ENCODE results near the gene TCF21.
"Not testable (repeated sequence)": the region's sequence is repeated elsewhere in the genome, so short reads cannot be mapped to it uniquely, and the experiment has no call there.

TCF21 gene

GRCh38 chr6:133923938-133924593 is 35.2 kb downstream of the TCF21 start:
- no peak for TF ChIP-seq POLR2A (IDR thresholded peaks at IDR 0.05; ENCODE audit: extremely low read depth, insufficient read length)
- no peak for TF ChIP-seq MYC (IDR thresholded peaks at IDR 0.05; ENCODE audit: low read depth, low read length)
- peak; percentile 85 for TF ChIP-seq CTCF (IDR thresholded peaks at IDR 0.05; ENCODE audit: low read depth, low read length)
- peak; percentile 51; the same call in 1 of the 2 replicates for TF ChIP-seq MAX (IDR thresholded peaks at IDR 0.05; ENCODE audit: low read depth, low read length)
- no peak overlapping the region for H3K4me3 ChIP-seq (ENCODE audit: low read depth, low read length)
- peak; percentile 77 for DNase-seq (ENCODE audit: low read depth)

GRCh38 chr6:133931221-133931620 is 42.3 kb downstream of the TCF21 start:
- DNase-seq (ENCODE audit: low read depth); H3K4me3 ChIP-seq (ENCODE audit: low read depth, low read length): not testable (repeated sequence)

- not testable (repeated sequence) for DNase-seq (ENCODE audit: low read depth); H3K4me3 ChIP-seq (ENCODE audit: low read depth, low read length)
These were observed 47.4 kb downstream of the TCF21 start for GRCh38 chr6:133936352-133936751.

- DNase-seq (ENCODE audit: low read depth) = no peak
- TF ChIP-seq MAX (IDR thresholded peaks at IDR 0.05; ENCODE audit: low read depth, low read length) = no peak
- TF ChIP-seq POLR2A (IDR thresholded peaks at IDR 0.05; ENCODE audit: extremely low read depth, insufficient read length) = no peak
- TF ChIP-seq CTCF (IDR thresholded peaks at IDR 0.05; ENCODE audit: low read depth, low read length) = no peak
- TF ChIP-seq MYC (IDR thresholded peaks at IDR 0.05; ENCODE audit: low read depth, low read length) = no peak
These were observed 49.0 kb downstream of the TCF21 start for GRCh38 chr6:133937909-133938308.

GRCh38 chr6:133938533-133938932 is 49.6 kb downstream of the TCF21 start:
- no peak overlapping the region for H3K4me3 ChIP-seq (ENCODE audit: low read depth, low read length)
- no peak for DNase-seq (ENCODE audit: low read depth)
- TF ChIP-seq POLR2A (IDR thresholded peaks at IDR 0.05; ENCODE audit: extremely low read depth, insufficient read length) = no peak
- no peak for TF ChIP-seq MYC (IDR thresholded peaks at IDR 0.05; ENCODE audit: low read depth, low read length)

More at GRCh38 chr6:133937909-133938308, 49.0 kb downstream of the TCF21 start:
- H3K4me3 ChIP-seq (ENCODE audit: low read depth, low read length) = no peak overlapping the region

- no peak for DNase-seq (ENCODE audit: low read depth)
- no peak overlapping the region for H3K4me3 ChIP-seq (ENCODE audit: low read depth, low read length)
- TF ChIP-seq MAX (IDR thresholded peaks at IDR 0.05; ENCODE audit: low read depth, low read length) (no peak), CTCF (IDR thresholded peaks at IDR 0.05; ENCODE audit: low read depth, low read length) (no peak), MYC (IDR thresholded peaks at IDR 0.05; ENCODE audit: low read depth, low read length) (no peak), POLR2A (IDR thresholded peaks at IDR 0.05; ENCODE audit: extremely low read depth, insufficient read length) (no peak)
These were observed 51.1 kb downstream of the TCF21 start for GRCh38 chr6:133939778-133940667.

Data from NB4 (cell line).